Activated T-cell treated with anti-CD3 and anti-CD28 coated beads, Interleukin-2, amount 50 U/mL, for 24 hours (primary cell): ENCODE data around the gene KRTAP5-9.
"Not testable (repeated sequence)": the region's sequence is repeated elsewhere in the genome, so short reads cannot be mapped to it uniquely, and the experiment has no call there.

Experiments used
- DNase-seq: peaks from one replicate; pipeline ENCODE4 v3.0.0-alpha.2; 2020
- H3K27ac Mint-ChIP-seq: 2 replicates; pipeline ENCODE4 v1.8.0; 2020; ENCODE audit warnings: mild to moderate bottlenecking, mixed read lengths
- H3K27me3 Mint-ChIP-seq: 2 replicates; pipeline ENCODE4 v1.8.0; 2020; ENCODE audit warnings: mixed read lengths
- H3K36me3 Mint-ChIP-seq: 2 replicates; pipeline ENCODE4 v1.8.0; 2020; ENCODE audit warnings: low read depth, mixed read lengths
- H3K4me1 Mint-ChIP-seq: 2 replicates; pipeline ENCODE4 v1.8.0; 2020; ENCODE audit warnings: low read depth, mixed read lengths
- H3K4me3 Mint-ChIP-seq: 2 replicates; pipeline ENCODE4 v1.8.0; 2020; ENCODE audit warnings: mild to moderate bottlenecking, moderate library complexity, mixed read lengths
- H3K9me3 Mint-ChIP-seq: 2 replicates; pipeline ENCODE4 v1.8.0; 2020; ENCODE audit warnings: mixed read lengths

The KRTAP5-9 gene

GRCh38 chr11:71525188-71525937 is 22.9 kb upstream of the KRTAP5-9 start:
- peaks cover 14% of the 10 kb centered on the region for H3K27me3 Mint-ChIP-seq
- H3K27ac Mint-ChIP-seq, result no peak overlapping the region
- no peak for DNase-seq
- no peaks in the 10 kb centered on the region for H3K36me3 Mint-ChIP-seq
- no peaks in the 10 kb centered on the region for H3K4me1 Mint-ChIP-seq
- no peak overlapping the region for H3K4me3 Mint-ChIP-seq
- peaks cover 5% of the 10 kb centered on the region for H3K9me3 Mint-ChIP-seq

DNA sequence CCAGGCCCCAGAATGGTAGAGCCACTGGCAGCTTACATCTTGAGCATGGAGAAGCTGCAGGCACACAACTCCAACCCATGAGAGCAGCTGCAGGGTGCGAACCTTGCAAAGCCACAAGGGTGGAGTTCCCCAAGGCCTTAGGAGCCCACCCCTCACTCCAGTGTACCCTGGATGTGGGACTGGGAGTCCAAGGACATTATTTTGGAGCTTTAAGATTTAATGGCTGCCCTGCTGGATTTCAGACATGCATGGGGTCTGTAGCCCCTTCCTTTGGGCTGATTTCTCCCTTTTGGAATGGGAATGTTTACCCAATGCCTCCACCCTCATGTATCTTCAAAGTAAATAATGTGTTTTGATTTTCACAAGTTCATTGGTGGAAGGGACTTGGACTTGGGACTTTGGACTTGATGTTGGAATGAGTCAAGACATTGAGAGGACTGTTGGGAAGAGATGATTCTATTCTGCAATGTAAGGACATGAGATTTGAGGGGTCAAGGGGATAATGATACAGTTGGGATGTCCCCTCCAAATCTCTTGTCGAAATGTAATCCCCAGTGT is 22.2 kb upstream of the KRTAP5-9 start:
- DNase-seq, result no peak
- no peaks in the 10 kb centered on the region for H3K4me1 Mint-ChIP-seq
- peaks cover 5% of the 10 kb centered on the region for H3K9me3 Mint-ChIP-seq
- H3K27me3 Mint-ChIP-seq, result peaks cover 14% of the 10 kb centered on the region
- H3K36me3 Mint-ChIP-seq, result no peaks in the 10 kb centered on the region
- no peak overlapping the region for H3K4me3 Mint-ChIP-seq
- no peak overlapping the region for H3K27ac Mint-ChIP-seq

DNA sequence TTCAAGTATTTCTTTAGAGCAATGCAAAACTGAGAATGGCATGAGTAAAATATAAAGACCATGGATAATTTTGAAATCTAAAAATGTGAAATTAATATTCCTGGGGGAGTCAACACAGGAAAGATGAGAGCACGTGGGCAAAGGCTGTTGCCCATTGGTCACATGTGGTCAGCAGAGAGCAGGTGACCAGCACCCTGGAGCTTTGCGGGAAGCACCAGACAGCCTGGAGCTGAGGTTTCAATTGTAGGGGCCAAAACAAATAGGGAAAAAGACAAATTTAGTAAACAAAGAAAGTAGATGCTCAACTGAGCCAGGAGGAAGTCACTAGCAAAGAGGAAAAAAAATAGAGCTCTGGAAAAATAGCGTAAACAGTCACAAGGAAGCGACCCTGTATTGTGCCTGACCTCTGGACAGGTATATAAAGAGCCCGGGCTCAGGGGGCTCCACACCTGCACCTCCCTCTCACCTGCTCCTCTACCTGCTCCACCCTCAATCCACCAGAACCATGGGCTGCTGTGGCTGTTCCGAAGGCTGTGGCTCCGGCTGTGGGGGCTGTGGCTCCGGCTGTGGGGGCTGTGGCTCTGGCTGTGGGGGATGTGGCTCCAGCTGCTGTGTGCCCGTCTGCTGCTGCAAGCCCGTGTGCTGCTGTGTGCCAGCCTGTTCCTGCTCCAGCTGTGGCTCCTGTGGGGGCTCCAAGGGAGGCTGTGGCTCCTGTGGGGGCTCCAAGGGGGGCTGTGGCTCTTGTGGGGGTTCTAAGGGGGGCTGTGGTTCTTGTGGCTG is 21.2 kb upstream of the KRTAP5-9 start, which contains the start of gene KRTAP5-7:
TSS of gene KRTAP5-7 (plus strand) at position 472 of the 780 bp plus-strand sequence. CDS start at position 506, 34 bp downstream.
- not testable (repeated sequence) for H3K36me3 Mint-ChIP-seq, H3K4me1 Mint-ChIP-seq, H3K27ac Mint-ChIP-seq, H3K4me3 Mint-ChIP-seq, H3K9me3 Mint-ChIP-seq
- peaks cover 14% of the 10 kb centered on the region for H3K27me3 Mint-ChIP-seq
- DNase-seq, result peak; percentile 11

DNA sequence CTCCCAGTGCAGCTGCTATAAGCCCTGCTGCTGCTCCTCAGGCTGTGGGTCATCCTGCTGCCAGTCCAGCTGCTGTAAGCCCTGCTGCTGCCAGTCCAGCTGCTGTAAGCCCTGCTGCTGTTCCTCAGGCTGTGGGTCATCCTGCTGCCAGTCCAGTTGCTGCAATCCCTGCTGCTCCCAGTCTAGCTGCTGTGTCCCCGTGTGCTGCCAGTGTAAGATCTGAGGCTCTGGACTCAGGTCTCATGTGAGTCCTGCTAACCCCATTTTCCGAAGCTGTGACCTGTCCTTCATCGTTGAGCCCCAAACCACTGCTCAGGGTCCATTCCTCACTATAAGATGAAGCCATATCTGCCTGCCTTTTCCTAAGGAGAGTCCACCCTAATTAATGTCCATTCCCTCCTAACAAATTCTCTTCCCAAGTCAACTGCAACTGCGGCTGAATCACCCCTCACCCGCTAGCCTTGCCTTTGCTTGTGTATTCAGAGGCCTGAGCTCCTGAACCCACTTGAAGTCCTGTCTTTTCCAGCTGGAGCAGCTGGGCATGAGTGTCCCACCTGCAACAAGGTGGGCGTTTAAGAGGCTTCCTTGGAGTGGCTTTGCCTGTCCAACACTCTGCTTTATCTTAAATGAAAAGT is 20.5 kb upstream of the KRTAP5-9 start:
- H3K4me3 Mint-ChIP-seq, result no peak overlapping the region
- peaks cover 14% of the 10 kb centered on the region for H3K27me3 Mint-ChIP-seq
- no peak overlapping the region for H3K27ac Mint-ChIP-seq

DNA sequence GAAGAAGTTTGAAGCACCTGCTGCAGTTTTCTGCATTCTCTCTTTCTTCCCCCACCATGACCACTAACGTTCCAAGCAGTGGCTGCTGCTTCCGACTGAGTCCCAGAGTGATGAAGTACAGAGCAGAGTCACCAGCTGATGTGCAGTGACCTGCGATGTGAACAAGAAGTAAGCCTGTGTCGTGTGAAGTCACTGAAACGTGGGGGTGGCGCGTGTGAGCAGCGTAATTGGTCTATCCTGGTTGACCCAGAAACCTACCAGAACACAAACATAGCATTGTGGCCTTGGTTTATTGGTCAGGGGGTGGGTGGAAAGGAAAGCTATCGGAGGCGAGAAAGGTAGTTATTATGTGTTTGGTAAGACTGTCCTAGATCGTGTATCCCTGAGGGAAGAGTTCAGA is 17.6 kb upstream of the KRTAP5-9 start:
- Mint-ChIP-seq H3K27me3 (peaks cover 14% of the 10 kb centered on the region), H3K36me3 (no peaks in the 10 kb centered on the region), H3K27ac (no peak overlapping the region), H3K9me3 (no peaks in the 10 kb centered on the region), H3K4me3 (no peak overlapping the region), H3K4me1 (no peaks in the 10 kb centered on the region)
- peak; percentile 5 for DNase-seq

More for the DNA sequence above, 20.5 kb upstream of the KRTAP5-9 start:
- DNase-seq, result no peak
- Mint-ChIP-seq H3K4me1 (no peaks in the 10 kb centered on the region), H3K9me3 (no peaks in the 10 kb centered on the region), H3K36me3 (no peaks in the 10 kb centered on the region)

- no peaks in the 10 kb centered on the region for H3K9me3 Mint-ChIP-seq
- no peaks in the 10 kb centered on the region for H3K36me3 Mint-ChIP-seq
- H3K4me1 Mint-ChIP-seq, result no peaks in the 10 kb centered on the region
- no peak for DNase-seq
- H3K27ac Mint-ChIP-seq, result no peak overlapping the region
- no peak overlapping the region for H3K4me3 Mint-ChIP-seq
- H3K27me3 Mint-ChIP-seq, result peaks cover 5% of the 10 kb centered on the region
Measured at GRCh38 chr11:71532036-71532610, 16.1 kb upstream of the KRTAP5-9 start.

DNA sequence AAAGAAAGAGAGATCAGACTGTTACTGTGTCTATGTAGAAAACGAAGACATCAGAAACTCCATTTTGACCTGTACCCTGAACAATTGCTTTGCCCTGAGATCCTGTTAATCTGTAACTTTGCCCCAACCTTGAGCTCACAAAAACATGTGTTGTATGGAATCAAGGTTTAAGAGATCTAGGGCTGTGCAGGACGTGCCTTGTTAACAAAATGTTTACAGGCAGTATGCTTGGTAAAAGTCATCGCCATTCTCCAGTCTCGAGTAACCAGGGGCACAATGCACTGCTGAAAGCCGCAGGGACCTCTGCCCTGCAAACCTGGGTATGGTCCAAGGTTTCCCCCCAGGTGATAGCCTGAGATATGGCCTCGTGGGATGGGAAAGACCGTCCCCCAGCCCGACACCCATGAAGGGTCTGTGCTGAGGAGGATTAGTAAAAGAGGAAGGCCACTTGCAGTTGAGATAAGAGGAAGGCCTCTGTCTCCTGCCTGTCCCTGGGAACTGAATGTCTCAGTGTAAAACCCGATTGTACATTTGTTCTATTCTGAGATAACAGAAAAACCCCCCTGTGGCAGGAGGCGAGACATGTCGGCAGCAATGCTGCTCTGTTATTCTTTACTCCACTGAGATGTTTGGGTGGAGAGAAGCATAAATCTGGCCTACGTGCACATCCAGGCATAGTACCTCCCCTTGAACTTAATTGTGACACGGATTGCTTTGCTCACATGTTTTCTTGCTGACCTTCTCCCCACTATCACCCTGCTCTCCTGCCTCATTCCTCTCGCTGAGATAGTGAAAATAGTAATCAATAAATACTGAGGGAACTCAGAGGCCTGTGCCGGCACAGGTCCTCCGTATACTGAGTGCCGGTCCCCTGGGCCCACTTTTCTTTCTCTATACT is 13.3 kb upstream of the KRTAP5-9 start:
- H3K4me3 Mint-ChIP-seq, H3K27ac Mint-ChIP-seq, H3K27me3 Mint-ChIP-seq, H3K4me1 Mint-ChIP-seq, DNase-seq, H3K36me3 Mint-ChIP-seq, H3K9me3 Mint-ChIP-seq: not testable (repeated sequence)

GRCh38 chr11:71535825-71536224 is 12.4 kb upstream of the KRTAP5-9 start:
- Mint-ChIP-seq H3K9me3 (peaks cover 3% of the 10 kb centered on the region), H3K4me1 (peaks cover 3% of the 10 kb centered on the region), H3K27ac (no peak overlapping the region), H3K36me3 (no peaks in the 10 kb centered on the region), H3K4me3 (no peak overlapping the region), H3K27me3 (no peaks in the 10 kb centered on the region)
- DNase-seq, result no peak

- Mint-ChIP-seq H3K4me1 (peaks cover 5% of the 10 kb centered on the region), H3K27me3 (peaks cover 11% of the 10 kb centered on the region), H3K9me3 (peaks cover 10% of the 10 kb centered on the region), H3K27ac (no peak overlapping the region), H3K36me3 (no peaks in the 10 kb centered on the region), H3K4me3 (no peak overlapping the region)
- no peak for DNase-seq
Measured at GRCh38 chr11:71537537-71537936, 10.7 kb upstream of the KRTAP5-9 start.

GRCh38 chr11:71537977-71538665 is 10.1 kb upstream of the KRTAP5-9 start, which contains the start of gene KRTAP5-8:
KRTAP5-8 (plus strand) TSS chr11:71538025; CDS start chr11:71538056, 31 bp downstream.
- not testable (repeated sequence) for H3K27ac Mint-ChIP-seq
- peaks cover 14% of the 10 kb centered on the region for H3K27me3 Mint-ChIP-seq

DNA sequence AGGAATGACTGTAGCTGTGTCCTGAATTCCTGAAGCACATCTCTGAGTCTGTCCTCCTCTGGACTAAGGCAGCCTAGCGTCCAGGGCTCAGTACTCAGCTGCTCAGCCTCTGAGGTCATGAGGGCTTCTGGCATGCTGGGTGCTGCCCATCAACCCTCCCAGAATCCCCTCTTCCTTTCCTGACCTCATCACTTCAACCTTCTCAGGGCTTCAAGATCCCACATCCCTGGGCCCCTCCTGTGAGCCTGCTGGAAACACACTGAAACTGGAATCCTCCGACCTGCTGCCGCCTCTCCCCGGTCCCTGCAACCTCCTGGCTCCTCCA is 9.6 kb upstream of the KRTAP5-9 start:
- peaks cover 12% of the 10 kb centered on the region for H3K4me1 Mint-ChIP-seq
- peaks cover 18% of the 10 kb centered on the region for H3K27me3 Mint-ChIP-seq
- no peak overlapping the region for H3K27ac Mint-ChIP-seq
- H3K36me3 Mint-ChIP-seq, result no peaks in the 10 kb centered on the region
- H3K9me3 Mint-ChIP-seq, result peaks cover 10% of the 10 kb centered on the region
- H3K4me3 Mint-ChIP-seq, result no peak overlapping the region
- no peak for DNase-seq

More at GRCh38 chr11:71537977-71538665, 10.1 kb upstream of the KRTAP5-9 start, which contains the start of gene KRTAP5-8:
- not testable (repeated sequence) for H3K36me3 Mint-ChIP-seq, H3K4me3 Mint-ChIP-seq, DNase-seq, H3K4me1 Mint-ChIP-seq
- peaks cover 10% of the 10 kb centered on the region for H3K9me3 Mint-ChIP-seq

DNA sequence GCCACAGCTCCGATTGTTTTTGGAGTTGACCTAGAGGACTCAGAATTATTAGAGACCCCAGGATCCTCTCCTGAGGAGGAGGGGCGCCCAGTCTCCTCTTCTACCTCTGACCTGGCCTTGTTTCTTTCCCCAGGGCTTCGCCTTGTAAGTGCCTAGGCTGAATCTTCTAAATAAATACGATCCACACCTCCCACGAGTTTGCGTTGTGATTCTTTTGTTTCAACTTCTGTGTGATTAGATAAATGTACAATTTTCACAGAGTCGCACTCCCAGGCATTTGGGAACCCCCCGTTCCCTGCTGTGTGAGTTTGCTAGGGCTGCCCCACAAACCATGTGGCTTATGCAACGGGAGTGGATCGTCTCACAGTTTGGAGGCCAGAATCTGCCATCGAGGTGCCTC is 9.2 kb upstream of the KRTAP5-9 start:
- Mint-ChIP-seq H3K27ac (no peak overlapping the region), H3K27me3 (peaks cover 18% of the 10 kb centered on the region), H3K9me3 (peaks cover 10% of the 10 kb centered on the region), H3K4me3 (no peak overlapping the region), H3K4me1 (peaks cover 16% of the 10 kb centered on the region), H3K36me3 (no peaks in the 10 kb centered on the region)
- no peak for DNase-seq

GRCh38 chr11:71539971-71540370 is 8.2 kb upstream of the KRTAP5-9 start:
- H3K27ac Mint-ChIP-seq, H3K36me3 Mint-ChIP-seq, DNase-seq, H3K4me3 Mint-ChIP-seq: not testable (repeated sequence)
- Mint-ChIP-seq H3K4me1 (peaks cover 20% of the 10 kb centered on the region), H3K27me3 (peaks cover 24% of the 10 kb centered on the region), H3K9me3 (peaks cover 10% of the 10 kb centered on the region)
